Esophagus squamous epithelium (tissue), 5 donors: ENCODE measurements around the gene MDGA2. TPM values are rescaled to one million over a fixed set of nuclear protein-coding genes. Genes with fewer than 3 reads are reported as not detected.

Source experiments
- DNase-seq: peaks from one replicate; lab custom pipeline; 2025; lab: John Stamatoyannopoulos, UW
- H3K27ac ChIP-seq, 4 donors: fragments of 200-600 bp; sonication (generic); one replicate each; pipeline ENCODE4 v1.5.1; 2016 to 2019; ENCODE audit warnings: mild to moderate bottlenecking in 1 of 4
- H3K27me3 ChIP-seq, 4 donors: fragments of 200-600 bp; sonication (generic); 1 replicate in 3 of 4; 2 replicates in 1 of 4; pipeline versions ENCODE4 v1.5.1 to v1.6.0; 2017 to 2021; ENCODE audit warnings: antibody characterized with exemption in 1 of 4
- H3K36me3 ChIP-seq, 3 donors: fragments of 200-600 bp; sonication (generic); one replicate each; pipeline ENCODE4 v1.5.1; 2016 to 2019
- H3K4me1 ChIP-seq, 3 donors: fragments of 200-600 bp; sonication (generic); one replicate each; pipeline ENCODE4 v1.5.1; 2017 to 2019
- H3K4me3 ChIP-seq, 4 donors: fragments of 200-600 bp; sonication (generic); 1 replicate in 3 of 4; 2 replicates in 1 of 4; pipeline ENCODE4 v1.5.1; 2016 to 2019; ENCODE audit warnings: mild to moderate bottlenecking in 2 of 4, moderate library complexity in 1 of 4
- H3K9me3 ChIP-seq, 3 donors: fragments of 200-600 bp; sonication (generic); one replicate each; pipeline ENCODE4 v1.5.1; 2016 to 2019
- POLR2A ChIP-seq, 4 donors: fragments of 450-650 bp; IDR thresholded peaks; one replicate each; pipeline ENCODE4 v1.6.1; 2017; ENCODE audit warnings: antibody characterized with exemption in 4 of 4, mild to moderate bottlenecking in 4 of 4, moderate library complexity in 3 of 4
- WGBS, 2 donors: methylation state at CpG; one replicate each; pipeline ENCODE4 v1.1.5; 2018; 5-methylcytosine and 5-hydroxymethylcytosine counted together
- intact Hi-C: fragments of 100-400 bp; cut with DNase I; formaldehyde crosslinking; loops from one replicate; pipeline ENCODE4 v1.15.0; 2022
- total RNA-seq, 4 donors: library from RNA; depleted of rRNA; stranded (reverse); fragments of >200 nt; gene quantifications; one replicate each; pipeline ENCODE4 v1.1.0, GENCODE V29; 2016
- TF ChIP-seq, protein P1 (sequence below), 6 experiments: fragments of 450-650 bp in 4 of 6; fragments of 200-600 bp in 2 of 6; sonication (generic) in 2 of 6; IDR thresholded peaks; one replicate each; pipeline ENCODE4 v1.5.1; 2016 to 2019; ENCODE audit warnings: antibody characterized with exemption in 6 of 6, mild to moderate bottlenecking in 4 of 6, moderate library complexity in 4 of 6
- donor health status: DM: yes; HTN: yes; CAD: no.

Gene MDGA2
- total RNA-seq, 4 donors from 2014 or later, result not detected

DNA sequence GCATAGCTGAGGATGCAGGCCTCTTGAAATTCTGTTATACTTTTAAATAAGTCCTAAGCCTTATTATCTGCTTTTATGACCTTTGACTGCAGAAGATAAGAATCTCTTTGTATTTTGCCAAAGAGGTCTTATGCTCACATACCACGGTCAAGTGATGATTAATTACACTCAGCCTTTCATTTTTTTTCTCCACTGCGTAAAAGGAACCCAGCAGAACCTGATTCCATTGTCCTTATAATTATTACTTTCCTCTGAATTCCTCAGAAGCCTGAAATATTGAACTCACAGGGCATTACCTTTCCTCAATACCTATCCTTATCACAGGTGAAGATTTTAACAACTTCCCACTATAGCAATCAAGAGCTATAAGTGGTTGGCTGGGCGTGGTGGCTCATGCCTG lies 525.1 kb downstream of the MDGA2 start:
- Histone ChIP-seq H3K27me3 (no peaks in the 10 kb centered on the region), H3K9me3 (peaks cover 0 to 4% (median 0%) of the 10 kb centered on the region in 3 donors), H3K27ac (no peak overlapping the region), H3K36me3 (no peaks in the 10 kb centered on the region), H3K4me3 (no peak overlapping the region), H3K4me1 (no peaks in the 10 kb centered on the region)
- intact Hi-C loops, result no loop called here
- DNase-seq, result no peak
- WGBS, 2 donors, result 37 to 44% methylated on average over 3 of the region's 3 CpGs
- TF ChIP-seq POLR2A (IDR thresholded peaks at IDR 0.05), result no peak
- TF ChIP-seq, protein P1, sequence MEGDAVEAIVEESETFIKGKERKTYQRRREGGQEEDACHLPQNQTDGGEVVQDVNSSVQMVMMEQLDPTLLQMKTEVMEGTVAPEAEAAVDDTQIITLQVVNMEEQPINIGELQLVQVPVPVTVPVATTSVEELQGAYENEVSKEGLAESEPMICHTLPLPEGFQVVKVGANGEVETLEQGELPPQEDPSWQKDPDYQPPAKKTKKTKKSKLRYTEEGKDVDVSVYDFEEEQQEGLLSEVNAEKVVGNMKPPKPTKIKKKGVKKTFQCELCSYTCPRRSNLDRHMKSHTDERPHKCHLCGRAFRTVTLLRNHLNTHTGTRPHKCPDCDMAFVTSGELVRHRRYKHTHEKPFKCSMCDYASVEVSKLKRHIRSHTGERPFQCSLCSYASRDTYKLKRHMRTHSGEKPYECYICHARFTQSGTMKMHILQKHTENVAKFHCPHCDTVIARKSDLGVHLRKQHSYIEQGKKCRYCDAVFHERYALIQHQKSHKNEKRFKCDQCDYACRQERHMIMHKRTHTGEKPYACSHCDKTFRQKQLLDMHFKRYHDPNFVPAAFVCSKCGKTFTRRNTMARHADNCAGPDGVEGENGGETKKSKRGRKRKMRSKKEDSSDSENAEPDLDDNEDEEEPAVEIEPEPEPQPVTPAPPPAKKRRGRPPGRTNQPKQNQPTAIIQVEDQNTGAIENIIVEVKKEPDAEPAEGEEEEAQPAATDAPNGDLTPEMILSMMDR (IDR thresholded peaks at IDR 0.05), result no peak

DNA sequence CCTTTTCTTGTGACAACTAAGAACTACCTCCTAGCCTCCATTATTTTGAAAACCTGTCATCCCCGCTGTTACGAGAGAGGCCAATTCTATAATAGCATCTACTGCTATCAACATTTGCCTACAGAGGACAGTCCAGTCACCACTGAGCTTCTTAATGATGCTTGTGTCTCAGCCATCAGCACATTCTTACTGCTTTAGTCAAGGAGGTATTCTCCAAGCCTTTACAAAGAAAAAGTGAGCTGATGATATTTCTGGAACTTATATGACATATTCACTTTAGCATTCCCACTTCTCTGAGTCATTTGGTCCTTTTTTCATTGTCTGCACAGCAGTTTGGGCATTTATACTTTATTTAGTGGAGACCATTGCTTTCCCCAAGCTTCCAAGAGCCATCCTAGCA lies 526.1 kb downstream of the MDGA2 start:
- intact Hi-C loops, result no loop called here
- 84 to 90% methylated on average over 2 of the region's 2 CpGs for WGBS, 2 donors
- no peak overlapping the region for H3K27ac ChIP-seq
- H3K4me1 ChIP-seq, result no peaks in the 10 kb centered on the region
- no peak for DNase-seq
- TF ChIP-seq, protein P1 (IDR thresholded peaks at IDR 0.05), result no peak
- TF ChIP-seq POLR2A (IDR thresholded peaks at IDR 0.05), result no peak
- no peak overlapping the region for H3K4me3 ChIP-seq
- H3K27me3 ChIP-seq, result no peaks in the 10 kb centered on the region
- H3K9me3 ChIP-seq, result peaks cover 0 to 4% (median 0%) of the 10 kb centered on the region in 3 donors
- H3K36me3 ChIP-seq, result no peaks in the 10 kb centered on the region

DNA sequence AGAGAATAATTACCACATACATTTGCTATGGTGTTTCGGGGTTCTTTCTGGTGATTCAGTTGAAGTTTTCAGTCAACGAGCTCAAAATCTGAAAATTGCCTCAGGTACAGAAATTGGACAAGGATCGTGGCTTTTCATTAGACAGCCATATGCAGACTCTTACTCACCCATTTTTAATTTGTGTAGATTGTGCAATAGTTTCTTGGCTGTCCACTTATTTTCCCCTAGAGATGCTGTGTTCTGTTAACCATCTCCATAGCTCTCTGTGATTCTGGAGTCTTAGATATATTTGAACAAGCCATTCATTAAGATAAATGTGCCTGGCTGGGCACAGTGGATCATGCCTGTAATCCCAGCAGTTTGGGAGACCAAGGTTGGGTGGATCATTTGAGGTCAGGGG lies 526.7 kb downstream of the MDGA2 start:
- Histone ChIP-seq H3K9me3 (peaks cover 0 to 4% (median 0%) of the 10 kb centered on the region in 3 donors), H3K4me3 (no peak overlapping the region), H3K27me3 (no peaks in the 10 kb centered on the region), H3K4me1 (no peaks in the 10 kb centered on the region), H3K36me3 (no peaks in the 10 kb centered on the region), H3K27ac (no peak overlapping the region)
- no peak for DNase-seq
- intact Hi-C loops, result no loop called here
- 62 to 83% methylated on average over 3 of the region's 3 CpGs for WGBS, 2 donors
- no peak for TF ChIP-seq POLR2A (IDR thresholded peaks at IDR 0.05)
- TF ChIP-seq, protein P1 (IDR thresholded peaks at IDR 0.05), result no peak

DNA sequence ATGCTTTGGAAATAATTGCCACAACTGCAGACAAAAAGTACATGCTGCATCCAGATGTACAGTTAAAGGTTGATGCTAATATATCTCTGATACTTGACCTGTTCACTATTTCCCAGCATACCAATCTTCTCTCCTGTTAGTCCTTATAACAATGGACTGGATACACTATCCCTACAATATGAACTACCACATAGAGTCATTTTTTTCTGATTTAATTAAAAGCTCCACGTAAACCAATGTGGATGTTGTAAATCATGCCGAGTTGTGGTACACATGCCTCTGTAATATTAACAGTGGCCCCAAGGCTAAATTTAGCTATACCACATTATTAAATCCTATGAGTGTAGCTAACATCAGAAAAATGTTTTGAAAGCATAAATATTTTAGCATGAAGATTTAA lies 554.8 kb downstream of the MDGA2 start:
- WGBS, 2 donors, result 64 to 65% methylated on average over 2 of the region's 2 CpGs
- Histone ChIP-seq H3K36me3 (no peaks in the 10 kb centered on the region), H3K27ac (no peak overlapping the region), H3K9me3 (no peaks in the 10 kb centered on the region), H3K27me3 (no peaks in the 10 kb centered on the region), H3K4me1 (no peaks in the 10 kb centered on the region), H3K4me3 (no peak overlapping the region)
- DNase-seq, result no peak
- TF ChIP-seq, protein P1 (IDR thresholded peaks at IDR 0.05), result no peak
- TF ChIP-seq POLR2A (IDR thresholded peaks at IDR 0.05), result no peak
- intact Hi-C loops, result no loop called here

DNA sequence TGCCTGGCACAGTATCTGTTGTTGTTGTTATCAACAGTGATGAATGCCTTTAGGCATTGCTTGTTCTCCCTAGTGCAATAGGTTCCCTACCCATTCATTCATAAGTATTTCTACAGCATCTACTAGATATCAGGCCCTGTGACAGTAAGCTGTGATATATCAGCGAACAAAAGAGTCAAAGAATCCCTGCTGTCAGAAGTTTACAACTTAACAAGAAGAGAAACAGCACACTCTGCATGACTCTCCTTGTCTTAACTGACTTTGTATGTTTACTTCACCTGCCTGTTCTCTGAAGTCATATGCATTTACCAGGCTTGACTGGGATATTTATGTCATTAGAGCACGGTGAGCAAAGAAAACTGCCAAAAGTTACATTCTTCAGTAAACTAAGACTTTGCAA lies 571.6 kb downstream of the MDGA2 start:
- Histone ChIP-seq H3K36me3 (no peaks in the 10 kb centered on the region), H3K9me3 (no peaks in the 10 kb centered on the region), H3K27ac (no peak overlapping the region), H3K4me3 (no peak overlapping the region), H3K27me3 (no peaks in the 10 kb centered on the region), H3K4me1 (no peaks in the 10 kb centered on the region)
- TF ChIP-seq POLR2A (IDR thresholded peaks at IDR 0.05), result no peak
- TF ChIP-seq, protein P1 (IDR thresholded peaks at IDR 0.05), result no peak
- 35 to 62% methylated on average over 2 of the region's 2 CpGs for WGBS, 2 donors
- DNase-seq, result no peak
- intact Hi-C loops, result no loop called here
